ENCODE measurements around the gene APOBEC3G.

DNA sequence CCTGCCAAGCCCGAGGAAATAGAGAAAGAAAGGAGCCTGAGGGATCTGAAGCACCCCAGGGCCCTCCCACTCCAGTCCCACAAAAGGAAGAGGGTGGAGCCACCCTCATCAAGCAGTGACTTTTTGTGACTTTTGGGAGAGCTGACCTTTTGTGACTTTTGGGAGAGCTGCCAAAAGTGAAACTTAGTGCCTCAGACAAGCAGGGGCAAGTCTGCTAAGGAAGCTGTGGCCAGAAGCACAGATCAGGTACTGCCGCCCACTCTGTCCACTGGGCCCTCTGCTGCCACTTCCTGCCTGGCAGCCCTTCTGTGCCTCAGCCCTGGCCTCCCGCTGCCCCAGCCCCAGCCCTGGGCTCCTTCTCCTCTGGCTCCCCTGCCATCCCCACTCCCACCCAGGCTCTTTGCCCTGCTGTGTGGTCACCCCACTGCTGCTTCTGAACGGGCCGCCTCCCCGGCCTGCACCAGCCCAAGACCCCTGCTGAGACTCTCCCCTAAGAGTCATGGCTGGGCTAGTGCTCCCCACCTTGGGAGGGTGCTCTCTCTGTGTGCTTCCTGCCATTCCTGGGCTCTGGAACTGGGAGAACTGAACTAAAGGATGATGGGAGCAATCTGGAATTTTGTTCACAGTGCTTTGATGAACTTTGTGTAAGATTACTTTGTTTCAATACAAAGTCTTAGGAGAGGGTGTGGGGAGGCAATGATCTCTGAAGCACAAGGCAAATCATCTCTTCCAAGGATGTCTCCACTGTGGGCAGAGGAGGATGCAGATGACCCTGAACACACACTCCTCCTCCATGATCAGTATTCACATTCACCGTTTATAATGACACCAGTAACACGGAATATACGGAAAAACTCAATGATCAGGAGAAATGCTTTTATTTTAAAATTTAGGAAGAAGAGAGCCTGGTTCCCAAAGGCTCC is 20.3 kb downstream of the APOBEC3G start, which contains the start of gene APOBEC3H:
- TF ChIP-seq, protein P1, sequence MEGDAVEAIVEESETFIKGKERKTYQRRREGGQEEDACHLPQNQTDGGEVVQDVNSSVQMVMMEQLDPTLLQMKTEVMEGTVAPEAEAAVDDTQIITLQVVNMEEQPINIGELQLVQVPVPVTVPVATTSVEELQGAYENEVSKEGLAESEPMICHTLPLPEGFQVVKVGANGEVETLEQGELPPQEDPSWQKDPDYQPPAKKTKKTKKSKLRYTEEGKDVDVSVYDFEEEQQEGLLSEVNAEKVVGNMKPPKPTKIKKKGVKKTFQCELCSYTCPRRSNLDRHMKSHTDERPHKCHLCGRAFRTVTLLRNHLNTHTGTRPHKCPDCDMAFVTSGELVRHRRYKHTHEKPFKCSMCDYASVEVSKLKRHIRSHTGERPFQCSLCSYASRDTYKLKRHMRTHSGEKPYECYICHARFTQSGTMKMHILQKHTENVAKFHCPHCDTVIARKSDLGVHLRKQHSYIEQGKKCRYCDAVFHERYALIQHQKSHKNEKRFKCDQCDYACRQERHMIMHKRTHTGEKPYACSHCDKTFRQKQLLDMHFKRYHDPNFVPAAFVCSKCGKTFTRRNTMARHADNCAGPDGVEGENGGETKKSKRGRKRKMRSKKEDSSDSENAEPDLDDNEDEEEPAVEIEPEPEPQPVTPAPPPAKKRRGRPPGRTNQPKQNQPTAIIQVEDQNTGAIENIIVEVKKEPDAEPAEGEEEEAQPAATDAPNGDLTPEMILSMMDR (IDR thresholded peaks at IDR 0.05) = no peak
- TF ChIP-seq POLR2AphosphoS5 (IDR thresholded peaks at IDR 0.05) (no peak), POLR2A (IDR thresholded peaks at IDR 0.05) (no peak)

All from breast epithelium (tissue), 3 donors.